Esophagus muscularis mucosa (tissue), 3 donors: ENCODE measurements around the gene CEP19.

Source experiments
- POLR2AphosphoS5 ChIP-seq, 2 donors: sonication (generic); formaldehyde crosslinking; IDR thresholded peaks; one replicate each; pipeline ENCODE4 v1.6.1; 2017; ENCODE audit warnings: antibody characterized with exemption in 2 of 2
- TF ChIP-seq, protein P1 (sequence below), 3 experiments: fragments of 200-600 bp in 2 of 3; fragments of 450-650 bp in 1 of 3; sonication (generic) in 2 of 3; IDR thresholded peaks; one replicate each; pipeline ENCODE4 v1.5.1; 2017 to 2019; ENCODE audit warnings: antibody characterized with exemption in 3 of 3, mild to moderate bottlenecking in 2 of 3, moderate library complexity in 1 of 3

GRCh38 chr3:196737655-196738054 lies 25.6 kb upstream of the CEP19 start:
- TF ChIP-seq, protein P1, sequence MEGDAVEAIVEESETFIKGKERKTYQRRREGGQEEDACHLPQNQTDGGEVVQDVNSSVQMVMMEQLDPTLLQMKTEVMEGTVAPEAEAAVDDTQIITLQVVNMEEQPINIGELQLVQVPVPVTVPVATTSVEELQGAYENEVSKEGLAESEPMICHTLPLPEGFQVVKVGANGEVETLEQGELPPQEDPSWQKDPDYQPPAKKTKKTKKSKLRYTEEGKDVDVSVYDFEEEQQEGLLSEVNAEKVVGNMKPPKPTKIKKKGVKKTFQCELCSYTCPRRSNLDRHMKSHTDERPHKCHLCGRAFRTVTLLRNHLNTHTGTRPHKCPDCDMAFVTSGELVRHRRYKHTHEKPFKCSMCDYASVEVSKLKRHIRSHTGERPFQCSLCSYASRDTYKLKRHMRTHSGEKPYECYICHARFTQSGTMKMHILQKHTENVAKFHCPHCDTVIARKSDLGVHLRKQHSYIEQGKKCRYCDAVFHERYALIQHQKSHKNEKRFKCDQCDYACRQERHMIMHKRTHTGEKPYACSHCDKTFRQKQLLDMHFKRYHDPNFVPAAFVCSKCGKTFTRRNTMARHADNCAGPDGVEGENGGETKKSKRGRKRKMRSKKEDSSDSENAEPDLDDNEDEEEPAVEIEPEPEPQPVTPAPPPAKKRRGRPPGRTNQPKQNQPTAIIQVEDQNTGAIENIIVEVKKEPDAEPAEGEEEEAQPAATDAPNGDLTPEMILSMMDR (IDR thresholded peaks at IDR 0.05), result no peak
- TF ChIP-seq POLR2AphosphoS5 (IDR thresholded peaks at IDR 0.05), result no peak
